Gastroesophageal sphincter (tissue), 3 donors: ENCODE measurements around the gene BRWD1.

ENCODE experiments used
- CTCF ChIP-seq, 4 experiments: fragments of 200-600 bp in 2 of 4; fragments of 450-650 bp in 2 of 4; sonication (generic) in 1 of 4; IDR thresholded peaks; one replicate each; pipeline ENCODE4 v1.5.1; 2017 to 2019; ENCODE audit warnings: antibody characterized with exemption in 4 of 4, mild to moderate bottlenecking in 2 of 4, moderate library complexity in 2 of 4
- EP300 ChIP-seq: sonication (generic); formaldehyde crosslinking; IDR thresholded peaks from one replicate; pipeline ENCODE4 v1.6.1; 2017; ENCODE audit warnings: antibody characterized with exemption, mild to moderate bottlenecking
- POLR2A ChIP-seq, 2 donors: fragments of 450-650 bp; IDR thresholded peaks; one replicate each; pipeline ENCODE4 v1.6.1; 2017; ENCODE audit warnings: antibody characterized with exemption in 2 of 2, mild to moderate bottlenecking in 2 of 2, moderate library complexity in 1 of 2
- POLR2AphosphoS5 ChIP-seq: sonication (generic); formaldehyde crosslinking; IDR thresholded peaks from one replicate; pipeline ENCODE4 v1.6.1; 2017; ENCODE audit warnings: antibody characterized with exemption

GRCh38 chr21:39307466-39307865 is 6.0 kb downstream of the BRWD1 start:
- no peak for TF ChIP-seq POLR2AphosphoS5
- TF ChIP-seq CTCF (IDR thresholded peaks at IDR 0.05): no peak
- TF ChIP-seq POLR2A (IDR thresholded peaks at IDR 0.05): no peak
- TF ChIP-seq EP300: no peak
